Prostate gland (tissue), 1 donor: Measurements from ENCODE around the gene ARFIP2.

Experiments used
- POLR2A ChIP-seq: fragments of 450-650 bp; IDR thresholded peaks from one replicate; pipeline ENCODE4 v1.6.1; 2016; ENCODE audit warnings: antibody characterized with exemption, mild to moderate bottlenecking
- POLR2AphosphoS5 ChIP-seq: sonication (generic); formaldehyde crosslinking; IDR thresholded peaks from one replicate; pipeline ENCODE4 v1.6.1; 2017; ENCODE audit warnings: antibody characterized with exemption

DNA sequence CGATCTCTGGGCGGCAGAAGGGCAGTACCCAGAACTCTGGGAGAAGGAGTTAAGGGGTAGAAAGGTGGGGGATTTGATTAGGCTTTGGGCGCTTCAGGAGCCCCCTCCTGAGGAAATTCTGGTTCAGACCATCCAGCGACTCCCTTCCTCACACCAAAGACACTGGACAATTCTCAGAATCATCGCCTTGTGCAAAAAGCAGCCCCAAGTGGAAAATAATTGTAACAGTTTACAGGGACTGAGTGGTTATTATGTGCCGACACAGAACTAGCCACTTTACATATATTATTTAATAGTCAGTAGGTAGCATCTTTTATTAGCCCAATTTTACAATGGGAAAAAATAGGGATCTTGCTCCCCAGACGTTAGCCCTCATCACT lies 6.7 kb downstream of the ARFIP2 start:
- TF ChIP-seq POLR2A: no peak
- TF ChIP-seq POLR2AphosphoS5: no peak
